ENCODE data around the gene SLC6A18. TPM values are rescaled to one million over a fixed set of nuclear protein-coding genes. Genes with fewer than 3 reads are reported as not detected.

The SLC6A18 gene
- total RNA-seq: not detected

- no peak for DNase-seq
Observed at GRCh38 chr5:1225081-1225480, at the start of gene SLC6A18. TSS of gene SLC6A18 (plus strand) at chr5:1225381. CDS start at chr5:1225478, 97 bp downstream.

- DNase-seq: no peak
Observed at GRCh38 chr5:1175801-1176472, 49.2 kb upstream of the SLC6A18 start.

GRCh38 chr5:1176473-1177391 lies 48.4 kb upstream of the SLC6A18 start:
- no peak for DNase-seq

GRCh38 chr5:1177826-1178528 lies 47.2 kb upstream of the SLC6A18 start:
- DNase-seq: no peak

GRCh38 chr5:1178529-1179382 lies 46.4 kb upstream of the SLC6A18 start:
- no peak for DNase-seq

- DNase-seq: no peak
Observed at GRCh38 chr5:1179383-1179715, 45.8 kb upstream of the SLC6A18 start.

GRCh38 chr5:1180096-1180495 lies 45.1 kb upstream of the SLC6A18 start:
- no peak for DNase-seq

GRCh38 chr5:1180841-1181271 lies 44.3 kb upstream of the SLC6A18 start:
- DNase-seq: no peak

- peak; percentile 33 for DNase-seq
Observed at GRCh38 chr5:1181451-1182359, 43.5 kb upstream of the SLC6A18 start.

GRCh38 chr5:1182360-1182632 lies 42.9 kb upstream of the SLC6A18 start:
- no peak for DNase-seq

- peak; percentile 47 for DNase-seq
Observed at GRCh38 chr5:1182633-1183423, 42.4 kb upstream of the SLC6A18 start.

- DNase-seq: no peak
Observed at GRCh38 chr5:1183424-1184162, 41.6 kb upstream of the SLC6A18 start.

GRCh38 chr5:1184163-1184470 lies 41.1 kb upstream of the SLC6A18 start:
- no peak for DNase-seq

- no peak for DNase-seq
Observed at GRCh38 chr5:1184481-1184880, 40.7 kb upstream of the SLC6A18 start.

GRCh38 chr5:1185038-1185627 lies 40.0 kb upstream of the SLC6A18 start:
- DNase-seq: no peak

- DNase-seq: no peak
Observed at GRCh38 chr5:1185629-1186350, 39.4 kb upstream of the SLC6A18 start.

- no peak for DNase-seq
Observed at GRCh38 chr5:1186351-1187233, 38.6 kb upstream of the SLC6A18 start.

Data from tongue (tissue), 2 donors.